Loucy (cell line): ENCODE measurements around the gene ITGB7.

ENCODE experiments used
- EZH2phosphoT487 ChIP-seq: fragments of 200-600 bp; IDR thresholded peaks from 2 replicates; pipeline ENCODE4 v1.6.1; 2018; ENCODE audit warnings: antibody characterized with exemption, mild to moderate bottlenecking, moderate library complexity, borderline replicate concordance
- TF ChIP-seq, protein P1 (sequence below): fragments of 200-600 bp; sonication (generic); conservative IDR thresholded peaks from 2 replicates; pipeline ENCODE4 v1.5.1; 2014; ENCODE audit warnings: mild to moderate bottlenecking, antibody characterized with exemption, low read length

GRCh38 chr12:53170215-53170614 lies 36.8 kb downstream of the ITGB7 start:
- TF ChIP-seq, protein P1, sequence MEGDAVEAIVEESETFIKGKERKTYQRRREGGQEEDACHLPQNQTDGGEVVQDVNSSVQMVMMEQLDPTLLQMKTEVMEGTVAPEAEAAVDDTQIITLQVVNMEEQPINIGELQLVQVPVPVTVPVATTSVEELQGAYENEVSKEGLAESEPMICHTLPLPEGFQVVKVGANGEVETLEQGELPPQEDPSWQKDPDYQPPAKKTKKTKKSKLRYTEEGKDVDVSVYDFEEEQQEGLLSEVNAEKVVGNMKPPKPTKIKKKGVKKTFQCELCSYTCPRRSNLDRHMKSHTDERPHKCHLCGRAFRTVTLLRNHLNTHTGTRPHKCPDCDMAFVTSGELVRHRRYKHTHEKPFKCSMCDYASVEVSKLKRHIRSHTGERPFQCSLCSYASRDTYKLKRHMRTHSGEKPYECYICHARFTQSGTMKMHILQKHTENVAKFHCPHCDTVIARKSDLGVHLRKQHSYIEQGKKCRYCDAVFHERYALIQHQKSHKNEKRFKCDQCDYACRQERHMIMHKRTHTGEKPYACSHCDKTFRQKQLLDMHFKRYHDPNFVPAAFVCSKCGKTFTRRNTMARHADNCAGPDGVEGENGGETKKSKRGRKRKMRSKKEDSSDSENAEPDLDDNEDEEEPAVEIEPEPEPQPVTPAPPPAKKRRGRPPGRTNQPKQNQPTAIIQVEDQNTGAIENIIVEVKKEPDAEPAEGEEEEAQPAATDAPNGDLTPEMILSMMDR = no peak
- TF ChIP-seq EZH2phosphoT487 = no peak
